Heart left ventricle (tissue), 13 donors: ENCODE results near the gene ZNF516.
"Not testable (repeated sequence)": the region's sequence is repeated elsewhere in the genome, so short reads cannot be mapped to it uniquely, and the experiment has no call there.

ENCODE experiments used
- CTCF ChIP-seq, 12 donors: fragments of 200-600 bp; sonication (generic) in 4 of 12; IDR thresholded peaks; one replicate each; pipeline versions ENCODE4 v1.5.0 to v1.8.0; 2018 to 2022; ENCODE audit warnings: antibody characterized with exemption in 12 of 12, mild to moderate bottlenecking in 5 of 12
- POLR2A ChIP-seq, 2 donors: fragments of 450-650 bp; IDR thresholded peaks; one replicate each; pipeline ENCODE4 v1.6.1; 2017; ENCODE audit warnings: antibody characterized with exemption in 2 of 2, mild to moderate bottlenecking in 2 of 2, moderate library complexity in 2 of 2
- donor health status: ischemic (EF 13 %, LVEDD 7.1; RV severe dilation, severe dysfunction).
- donor health status: DM: no; HTN: yes; CAD: no.
- donor health status: DM: no; HTN: no; CAD: no.
- donor health status: ischemic (EF 25% LVEDD 6.9; RV normal size, moderate dysfunction).
- donor health status: ischemic (EF 25% LVEDD 5.7; RV mildly dilated, moderate dysfunction).
- donor health status: ischemic (EF 35%, LVEDD 5.7; RV mildly dilated, moderate dysfunction).
- donor health status: nonischemic (EF 11% LVEDD 7.7; RV severe dilation, severe dysfunction).
- donor health status: DM: yes; HTN: yes; CAD: no.
- donor health status: PGD.
- donor health status: ischemic (EF 29% LVEDD 5.4; RV normal size, mild dysfunction).
- donor health status: nonischemic (EF 23%, LVEDD 6.1; RV moderate dilation, normal function).

DNA sequence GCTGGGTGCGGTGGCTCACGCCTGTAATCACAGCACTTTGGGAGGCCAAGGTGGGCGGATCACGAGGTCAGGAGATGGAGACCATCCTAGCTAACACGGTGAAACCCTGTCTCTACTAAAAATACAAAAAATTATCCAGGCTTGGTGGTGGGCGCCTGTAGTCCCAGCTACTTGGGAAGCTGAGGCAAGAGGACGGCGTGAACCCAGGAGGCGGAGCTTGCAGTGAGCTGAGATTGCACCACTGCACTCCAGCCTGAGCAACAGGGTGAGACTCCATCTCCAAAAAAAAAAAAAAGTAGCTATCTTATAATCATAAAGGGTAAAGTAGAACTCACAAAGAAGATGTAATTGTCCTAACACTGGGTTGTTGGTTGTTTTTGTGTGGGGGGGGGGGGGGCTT lies 21.5 kb downstream of the ZNF516 start:
- not testable (repeated sequence) for TF ChIP-seq CTCF, POLR2A (IDR thresholded peaks at IDR 0.05)
